ENCODE results near the gene MACROD2.

Gene MACROD2

GRCh38 chr20:16020971-16021370, 2025.7 kb downstream of the MACROD2 start:
- no peak for DNase-seq

GRCh38 chr20:16025084-16025483, 2029.8 kb downstream of the MACROD2 start:
- DNase-seq = no peak

GRCh38 chr20:16027686-16028085, 2032.4 kb downstream of the MACROD2 start:
- no peak for DNase-seq

- DNase-seq = no peak
Measured at GRCh38 chr20:16028923-16029322, 2033.6 kb downstream of the MACROD2 start.

GRCh38 chr20:16030253-16030652, 2034.9 kb downstream of the MACROD2 start:
- DNase-seq = no peak

GRCh38 chr20:16035576-16035975, 2040.3 kb downstream of the MACROD2 start:
- no peak for DNase-seq

- no peak for DNase-seq
Measured at GRCh38 chr20:16036331-16036730, 2041.0 kb downstream of the MACROD2 start.

- DNase-seq = no peak
Measured at GRCh38 chr20:16040742-16041141, 2045.4 kb downstream of the MACROD2 start.

- DNase-seq = no peak
Measured at GRCh38 chr20:16042731-16043130, 2047.4 kb downstream of the MACROD2 start.

- DNase-seq = no peak
Measured at GRCh38 chr20:16043931-16044330, 2048.6 kb downstream of the MACROD2 start.

GRCh38 chr20:16048876-16049275, 2053.6 kb downstream of the MACROD2 start:
- no peak for DNase-seq

- DNase-seq = no peak
Measured at GRCh38 chr20:16049529-16050093, 2054.3 kb downstream of the MACROD2 start.

- DNase-seq = no peak
Measured at GRCh38 chr20:16050366-16050765, 2055.1 kb downstream of the MACROD2 start.

GRCh38 chr20:16051968-16052367, 2056.7 kb downstream of the MACROD2 start:
- DNase-seq = no peak

GRCh38 chr20:16052456-16052855, 2057.1 kb downstream of the MACROD2 start:
- DNase-seq = no peak

- no peak for DNase-seq
Measured at GRCh38 chr20:16054985-16055384, 2059.7 kb downstream of the MACROD2 start.

GRCh38 chr20:16057651-16058050, 2062.3 kb downstream of the MACROD2 start:
- no peak for DNase-seq

- no peak for DNase-seq
Measured at GRCh38 chr20:16058268-16058667, 2063.0 kb downstream of the MACROD2 start.

- no peak for DNase-seq
Measured at GRCh38 chr20:16059841-16060240, 2064.5 kb downstream of the MACROD2 start.

GRCh38 chr20:16061351-16061750, 2066.0 kb downstream of the MACROD2 start:
- DNase-seq = no peak

GRCh38 chr20:16062661-16063581, 2067.6 kb downstream of the MACROD2 start:
- DNase-seq = no peak

- DNase-seq = no peak
Measured at GRCh38 chr20:16063881-16064280, 2068.6 kb downstream of the MACROD2 start.

GRCh38 chr20:16064989-16065707, 2069.8 kb downstream of the MACROD2 start:
- DNase-seq = no peak

- DNase-seq = no peak
Measured at GRCh38 chr20:16066571-16066970, 2071.3 kb downstream of the MACROD2 start.
